Activated naive CD8-positive, alpha-beta T cell treated with anti-CD3 and anti-CD28 coated beads, Interleukin-2, amount 10 ng/mL, durations not matched to agents 7 days and 5 days (primary cell): ENCODE results near the gene CTNNBL1. TPM values are rescaled to one million over a fixed set of nuclear protein-coding genes. Genes with fewer than 3 reads are reported as not detected.

ENCODE experiments used
- ATAC-seq: fragments of 150-1000 bp; cut with Tn5 transposase; one replicate; pipeline ENCODE4 v1.10.0; 2021; ENCODE audit warnings: low read depth, moderate library complexity
- POLR2A ChIA-PET: fragments of 350-600 bp; sonication (Branson Sonifier 250); formaldehyde crosslinking; loops from one replicate; lab custom pipeline; 2021; ENCODE audit warnings: antibody characterized with exemption; lab: Charles Lee
- DNase-seq: peaks from one replicate; pipeline ENCODE4 v3.0.0; 2021
- H3K27ac Mint-ChIP-seq: one replicate; pipeline ENCODE4 v1.8.0; 2022; ENCODE audit warnings: mild to moderate bottlenecking, mixed read lengths
- H3K27me3 Mint-ChIP-seq: one replicate; pipeline ENCODE4 v1.8.0; 2022; ENCODE audit warnings: mild to moderate bottlenecking, moderate library complexity, mixed read lengths
- H3K36me3 Mint-ChIP-seq: one replicate; pipeline ENCODE4 v1.8.0; 2021; ENCODE audit warnings: mild to moderate bottlenecking, mixed read lengths
- H3K4me1 Mint-ChIP-seq: one replicate; pipeline ENCODE4 v1.8.0; 2021; ENCODE audit warnings: mixed read lengths
- H3K4me3 Mint-ChIP-seq: one replicate; pipeline ENCODE4 v1.8.0; 2022; ENCODE audit warnings: mild to moderate bottlenecking, moderate library complexity, mixed read lengths
- H3K9me3 Mint-ChIP-seq: one replicate; pipeline ENCODE4 v1.8.0; 2021; ENCODE audit warnings: mixed read lengths
- total RNA-seq, 2 experiments: library from RNA; stranded (reverse); gene quantifications; one replicate each; pipeline ENCODE4 v1.2.3, GENCODE V29; 2021

The CTNNBL1 gene
- total RNA-seq, 2 experiments from 2014 or later: 62.3 to 66.7 TPM

- POLR2A ChIA-PET: no interaction called here
- Mint-ChIP-seq H3K4me3 (no peak overlapping the region), H3K27me3 (peaks cover 43% of the 10 kb centered on the region), H3K9me3 (no peaks in the 10 kb centered on the region), H3K36me3 (no peaks in the 10 kb centered on the region), H3K27ac (no peak overlapping the region), H3K4me1 (peaks cover 20% of the 10 kb centered on the region)
- ATAC-seq (peak; percentile 20), DNase-seq (no peak)
Measured at GRCh38 chr20:37917461-37917860, 223.6 kb downstream of the CTNNBL1 start.

GRCh38 chr20:37918035-37918434 is 224.2 kb downstream of the CTNNBL1 start:
- Mint-ChIP-seq H3K4me1 (peaks cover 18% of the 10 kb centered on the region), H3K9me3 (no peaks in the 10 kb centered on the region), H3K27ac (no peak overlapping the region), H3K36me3 (no peaks in the 10 kb centered on the region), H3K4me3 (no peak overlapping the region), H3K27me3 (peaks cover 39% of the 10 kb centered on the region)
- ATAC-seq: no peak
- POLR2A ChIA-PET: no interaction called here
- no peak for DNase-seq

GRCh38 chr20:37919389-37920040 is 225.7 kb downstream of the CTNNBL1 start:
- peaks cover 13% of the 10 kb centered on the region for H3K4me1 Mint-ChIP-seq
- POLR2A ChIA-PET: no interaction called here
- no peak overlapping the region for H3K4me3 Mint-ChIP-seq

GRCh38 chr20:37920270-37920669 is 226.4 kb downstream of the CTNNBL1 start:
- ATAC-seq (no peak), DNase-seq (no peak)
- H3K9me3 Mint-ChIP-seq: no peaks in the 10 kb centered on the region
- POLR2A ChIA-PET: no interaction called here
- no peak overlapping the region for H3K27ac Mint-ChIP-seq
- peaks cover 9% of the 10 kb centered on the region for H3K4me1 Mint-ChIP-seq
- H3K4me3 Mint-ChIP-seq: no peak overlapping the region
- H3K36me3 Mint-ChIP-seq: no peaks in the 10 kb centered on the region
- H3K27me3 Mint-ChIP-seq: peaks cover 29% of the 10 kb centered on the region

More at GRCh38 chr20:37919389-37920040, 225.7 kb downstream of the CTNNBL1 start:
- peaks cover 33% of the 10 kb centered on the region for H3K27me3 Mint-ChIP-seq
- ATAC-seq (no peak), DNase-seq (no peak)
- no peaks in the 10 kb centered on the region for H3K36me3 Mint-ChIP-seq
- H3K9me3 Mint-ChIP-seq: no peaks in the 10 kb centered on the region
- H3K27ac Mint-ChIP-seq: no peak overlapping the region

- POLR2A ChIA-PET: no interaction called here
- no peak overlapping the region for H3K4me3 Mint-ChIP-seq
- H3K27me3 Mint-ChIP-seq: peaks cover 29% of the 10 kb centered on the region
- H3K4me1 Mint-ChIP-seq: peaks cover 9% of the 10 kb centered on the region
- no peak overlapping the region for H3K27ac Mint-ChIP-seq
- DNase-seq (no peak), ATAC-seq (no peak)
- H3K9me3 Mint-ChIP-seq: no peaks in the 10 kb centered on the region
- no peaks in the 10 kb centered on the region for H3K36me3 Mint-ChIP-seq
Measured at GRCh38 chr20:37920679-37921322, 227.0 kb downstream of the CTNNBL1 start.

GRCh38 chr20:37921341-37921929 is 227.6 kb downstream of the CTNNBL1 start:
- Mint-ChIP-seq H3K27ac (no peak overlapping the region), H3K27me3 (peaks cover 22% of the 10 kb centered on the region), H3K4me1 (peaks cover 9% of the 10 kb centered on the region), H3K4me3 (no peak overlapping the region), H3K9me3 (no peaks in the 10 kb centered on the region), H3K36me3 (no peaks in the 10 kb centered on the region)
- POLR2A ChIA-PET: no interaction called here
- DNase-seq: no peak
- no peak for ATAC-seq

Other genes starting within 250 kb of the CTNNBL1 start
- gene NNAT, start 172.8 kb upstream of the CTNNBL1 start, total RNA-seq: under 1 TPM in 1 of 2 experiments, not detected in 1; 0.58 TPM
- gene BLCAP, start 166.2 kb upstream of the CTNNBL1 start, total RNA-seq: 10 to 100 TPM; 51.0 to 54.6 TPM
- gene VSTM2L, start 209.1 kb downstream of the CTNNBL1 start, total RNA-seq: not detected